PC-3 (cell line): ENCODE data around the gene KIF25.

Experiments used
- EZH2phosphoT487 ChIP-seq: fragments of 300-600 bp; sonication (generic); IDR thresholded peaks from 2 replicates; pipeline ENCODE4 v1.6.1; 2018; ENCODE audit warnings: mild to moderate bottlenecking, antibody characterized with exemption, low read length, borderline replicate concordance
- TF ChIP-seq, protein P1 (sequence below): fragments of 300-600 bp; sonication (generic); conservative IDR thresholded peaks from 2 replicates; pipeline ENCODE4 v1.5.1; 2017; ENCODE audit warnings: antibody characterized with exemption, low read depth, mild to moderate bottlenecking, low read length

DNA sequence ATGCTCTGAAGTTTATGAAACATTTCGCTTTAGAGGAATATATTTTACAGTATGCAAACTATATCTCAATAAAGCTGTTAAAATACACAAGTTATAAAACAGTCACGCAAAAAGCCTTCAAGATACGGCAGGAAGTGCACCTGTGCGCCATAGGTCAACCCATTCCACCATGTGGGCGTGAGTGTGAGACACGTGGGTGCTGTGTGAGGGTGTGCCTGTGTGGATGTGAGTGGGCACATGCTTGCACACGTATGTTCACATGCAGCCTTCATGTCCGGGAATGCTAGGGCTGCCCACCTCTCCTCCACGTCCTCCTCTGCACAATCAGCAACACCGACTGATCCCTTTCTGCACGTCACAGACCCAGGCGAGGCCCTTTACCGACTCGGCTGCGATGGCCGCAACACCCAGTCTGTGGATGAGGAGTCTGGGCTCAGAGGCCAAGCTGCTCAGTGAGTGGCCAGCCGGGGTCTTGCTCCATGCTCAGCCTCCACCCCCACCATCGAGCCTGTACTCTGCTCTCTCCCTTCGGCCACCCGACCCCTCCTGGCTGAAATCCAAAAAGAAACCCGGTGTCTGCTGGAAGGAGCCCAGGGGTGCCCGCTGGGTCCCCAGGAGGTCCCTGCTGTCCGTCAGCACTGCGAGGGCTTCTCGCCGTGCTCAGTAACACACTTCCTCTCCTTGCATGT lies 84.5 kb downstream of the KIF25 start:
- TF ChIP-seq, protein P1, sequence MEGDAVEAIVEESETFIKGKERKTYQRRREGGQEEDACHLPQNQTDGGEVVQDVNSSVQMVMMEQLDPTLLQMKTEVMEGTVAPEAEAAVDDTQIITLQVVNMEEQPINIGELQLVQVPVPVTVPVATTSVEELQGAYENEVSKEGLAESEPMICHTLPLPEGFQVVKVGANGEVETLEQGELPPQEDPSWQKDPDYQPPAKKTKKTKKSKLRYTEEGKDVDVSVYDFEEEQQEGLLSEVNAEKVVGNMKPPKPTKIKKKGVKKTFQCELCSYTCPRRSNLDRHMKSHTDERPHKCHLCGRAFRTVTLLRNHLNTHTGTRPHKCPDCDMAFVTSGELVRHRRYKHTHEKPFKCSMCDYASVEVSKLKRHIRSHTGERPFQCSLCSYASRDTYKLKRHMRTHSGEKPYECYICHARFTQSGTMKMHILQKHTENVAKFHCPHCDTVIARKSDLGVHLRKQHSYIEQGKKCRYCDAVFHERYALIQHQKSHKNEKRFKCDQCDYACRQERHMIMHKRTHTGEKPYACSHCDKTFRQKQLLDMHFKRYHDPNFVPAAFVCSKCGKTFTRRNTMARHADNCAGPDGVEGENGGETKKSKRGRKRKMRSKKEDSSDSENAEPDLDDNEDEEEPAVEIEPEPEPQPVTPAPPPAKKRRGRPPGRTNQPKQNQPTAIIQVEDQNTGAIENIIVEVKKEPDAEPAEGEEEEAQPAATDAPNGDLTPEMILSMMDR: no peak
- TF ChIP-seq EZH2phosphoT487: no peak
